Measurements from ENCODE around the gene ARL13A.

- no peak for TF ChIP-seq CTCF (IDR thresholded peaks at IDR 0.05)
- no peak for TF ChIP-seq POLR2A (IDR thresholded peaks at IDR 0.05)
These were observed 45.1 kb upstream of the ARL13A start for GRCh38 chrX:100924375-100924774.
